HCT116 (cell line): ENCODE data around the gene TGM6. TPM values are rescaled to one million over a fixed set of nuclear protein-coding genes. Genes with fewer than 3 reads are reported as not detected.

Experiments used
- CEBPB ChIP-seq: IDR thresholded peaks from 2 replicates; pipeline ENCODE4 v1.6.1; 2012; ENCODE audit warnings: low read depth
- ELF1 ChIP-seq: IDR thresholded peaks from 2 replicates; pipeline ENCODE4 v1.6.1; 2012; ENCODE audit warnings: low read depth, borderline replicate concordance
- SIN3A ChIP-seq: IDR thresholded peaks from 2 replicates; pipeline ENCODE4 v1.6.1; 2012; ENCODE audit warnings: low read depth
- ZNF274 ChIP-seq: fragments of 200-500 bp; sonication (Bioruptor generic); IDR thresholded peaks from 2 replicates; pipeline ENCODE4 v1.6.1; 2014; ENCODE audit warnings: mild to moderate bottlenecking, low read depth, low read length, inconsistent platforms
- total RNA-seq: library from RNA; stranded (reverse); gene quantifications from one replicate; pipeline ENCODE4 v1.2.1, GENCODE V29; 2021; ENCODE audit not compliant: unreplicated experiment
- TF ChIP-seq, protein P1 (sequence below), 3 experiments: fragments of 200-600 bp in 1 of 3; sonication (generic) in 1 of 3; IDR thresholded peaks in 2 of 3; conservative IDR thresholded peaks in 1 of 3; 2 replicates each; pipeline ENCODE4 v1.5.1; 2012 to 2017; ENCODE audit warnings: low read depth in 2 of 3, low read length in 2 of 3, antibody characterized with exemption in 1 of 3, borderline replicate concordance in 1 of 3, control low read depth in 1 of 3, mild to moderate bottlenecking in 1 of 3, mixed read lengths in 1 of 3, mixed run types in 1 of 3, moderate library complexity in 1 of 3; ENCODE audit not compliant: insufficient read depth in 1 of 3
- TF ChIP-seq, protein P2 (sequence below): IDR thresholded peaks from 2 replicates; pipeline ENCODE4 v1.6.1; 2012; ENCODE audit warnings: low read depth
- TF ChIP-seq, protein P3 (sequence below): IDR thresholded peaks from 2 replicates; pipeline ENCODE4 v1.6.1; 2012
- TF ChIP-seq, protein P4 (sequence below): IDR thresholded peaks from 2 replicates; pipeline ENCODE4 v1.6.1; 2012

Gene TGM6
- total RNA-seq, 1 experiment from 2014 or later, result not detected

DNA sequence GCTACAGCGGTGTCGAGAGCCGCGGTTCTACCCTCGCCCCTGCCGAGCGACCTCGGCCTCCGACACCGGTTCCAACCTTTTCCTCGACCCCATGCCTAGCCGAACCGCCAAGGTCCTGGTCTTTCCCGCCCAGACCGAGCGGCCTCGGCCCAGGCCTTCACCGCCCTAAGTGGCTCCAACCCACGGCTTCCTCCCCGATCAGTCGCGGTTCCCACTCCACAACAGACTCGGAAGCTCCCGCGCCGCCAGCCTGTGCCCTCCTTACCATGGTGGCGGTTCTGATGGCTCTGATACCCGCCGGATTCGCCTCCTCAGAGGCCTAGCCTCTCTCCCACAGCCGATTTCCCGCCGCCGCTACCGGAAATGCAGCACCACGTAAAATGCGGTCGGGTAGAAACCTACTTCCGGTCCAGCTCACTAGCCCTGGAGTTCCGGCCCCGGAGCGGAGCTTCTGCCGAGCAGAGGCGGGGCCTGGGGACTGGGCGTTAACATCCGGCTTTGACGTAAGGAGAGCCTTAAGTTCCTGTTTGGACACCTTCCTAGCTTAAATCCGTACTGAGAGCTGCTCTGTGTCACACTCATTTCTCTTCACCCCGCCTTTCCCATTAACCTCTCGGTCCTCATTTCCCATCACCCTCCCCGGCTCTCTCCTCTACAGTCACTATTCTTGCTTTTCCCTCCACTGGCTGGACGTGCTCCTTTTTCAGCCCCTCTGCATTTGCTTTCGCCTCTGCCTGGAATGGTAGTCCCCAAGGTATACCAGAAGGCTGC lies 89.9 kb downstream of the TGM6 start, which contains the start of gene SNRPB (continued):
- TF ChIP-seq, protein P1, sequence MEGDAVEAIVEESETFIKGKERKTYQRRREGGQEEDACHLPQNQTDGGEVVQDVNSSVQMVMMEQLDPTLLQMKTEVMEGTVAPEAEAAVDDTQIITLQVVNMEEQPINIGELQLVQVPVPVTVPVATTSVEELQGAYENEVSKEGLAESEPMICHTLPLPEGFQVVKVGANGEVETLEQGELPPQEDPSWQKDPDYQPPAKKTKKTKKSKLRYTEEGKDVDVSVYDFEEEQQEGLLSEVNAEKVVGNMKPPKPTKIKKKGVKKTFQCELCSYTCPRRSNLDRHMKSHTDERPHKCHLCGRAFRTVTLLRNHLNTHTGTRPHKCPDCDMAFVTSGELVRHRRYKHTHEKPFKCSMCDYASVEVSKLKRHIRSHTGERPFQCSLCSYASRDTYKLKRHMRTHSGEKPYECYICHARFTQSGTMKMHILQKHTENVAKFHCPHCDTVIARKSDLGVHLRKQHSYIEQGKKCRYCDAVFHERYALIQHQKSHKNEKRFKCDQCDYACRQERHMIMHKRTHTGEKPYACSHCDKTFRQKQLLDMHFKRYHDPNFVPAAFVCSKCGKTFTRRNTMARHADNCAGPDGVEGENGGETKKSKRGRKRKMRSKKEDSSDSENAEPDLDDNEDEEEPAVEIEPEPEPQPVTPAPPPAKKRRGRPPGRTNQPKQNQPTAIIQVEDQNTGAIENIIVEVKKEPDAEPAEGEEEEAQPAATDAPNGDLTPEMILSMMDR (IDR thresholded peaks at IDR 0.05 in 2 of 3, conservative IDR thresholded peaks at IDR 0.05 in 1 of 3; ENCODE audit: borderline replicate concordance in 1 of 3, insufficient read depth in 1 of 3, low read depth in 2 of 3, low read length in 2 of 3), result no peak
- TF ChIP-seq, protein P2, sequence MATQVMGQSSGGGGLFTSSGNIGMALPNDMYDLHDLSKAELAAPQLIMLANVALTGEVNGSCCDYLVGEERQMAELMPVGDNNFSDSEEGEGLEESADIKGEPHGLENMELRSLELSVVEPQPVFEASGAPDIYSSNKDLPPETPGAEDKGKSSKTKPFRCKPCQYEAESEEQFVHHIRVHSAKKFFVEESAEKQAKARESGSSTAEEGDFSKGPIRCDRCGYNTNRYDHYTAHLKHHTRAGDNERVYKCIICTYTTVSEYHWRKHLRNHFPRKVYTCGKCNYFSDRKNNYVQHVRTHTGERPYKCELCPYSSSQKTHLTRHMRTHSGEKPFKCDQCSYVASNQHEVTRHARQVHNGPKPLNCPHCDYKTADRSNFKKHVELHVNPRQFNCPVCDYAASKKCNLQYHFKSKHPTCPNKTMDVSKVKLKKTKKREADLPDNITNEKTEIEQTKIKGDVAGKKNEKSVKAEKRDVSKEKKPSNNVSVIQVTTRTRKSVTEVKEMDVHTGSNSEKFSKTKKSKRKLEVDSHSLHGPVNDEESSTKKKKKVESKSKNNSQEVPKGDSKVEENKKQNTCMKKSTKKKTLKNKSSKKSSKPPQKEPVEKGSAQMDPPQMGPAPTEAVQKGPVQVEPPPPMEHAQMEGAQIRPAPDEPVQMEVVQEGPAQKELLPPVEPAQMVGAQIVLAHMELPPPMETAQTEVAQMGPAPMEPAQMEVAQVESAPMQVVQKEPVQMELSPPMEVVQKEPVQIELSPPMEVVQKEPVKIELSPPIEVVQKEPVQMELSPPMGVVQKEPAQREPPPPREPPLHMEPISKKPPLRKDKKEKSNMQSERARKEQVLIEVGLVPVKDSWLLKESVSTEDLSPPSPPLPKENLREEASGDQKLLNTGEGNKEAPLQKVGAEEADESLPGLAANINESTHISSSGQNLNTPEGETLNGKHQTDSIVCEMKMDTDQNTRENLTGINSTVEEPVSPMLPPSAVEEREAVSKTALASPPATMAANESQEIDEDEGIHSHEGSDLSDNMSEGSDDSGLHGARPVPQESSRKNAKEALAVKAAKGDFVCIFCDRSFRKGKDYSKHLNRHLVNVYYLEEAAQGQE, result no peak
- no peak for TF ChIP-seq ZNF274
- no peak for TF ChIP-seq CEBPB
- TF ChIP-seq, protein P3, sequence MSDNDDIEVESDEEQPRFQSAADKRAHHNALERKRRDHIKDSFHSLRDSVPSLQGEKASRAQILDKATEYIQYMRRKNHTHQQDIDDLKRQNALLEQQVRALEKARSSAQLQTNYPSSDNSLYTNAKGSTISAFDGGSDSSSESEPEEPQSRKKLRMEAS, result peak; percentile 96
- TF ChIP-seq, protein P4, sequence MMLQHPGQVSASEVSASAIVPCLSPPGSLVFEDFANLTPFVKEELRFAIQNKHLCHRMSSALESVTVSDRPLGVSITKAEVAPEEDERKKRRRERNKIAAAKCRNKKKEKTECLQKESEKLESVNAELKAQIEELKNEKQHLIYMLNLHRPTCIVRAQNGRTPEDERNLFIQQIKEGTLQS, result no peak
- peak; percentile 69 for TF ChIP-seq ELF1
- TF ChIP-seq SIN3A, result peak; percentile 91
